ENCODE data around the gene COPB1.
A peak's percentile ranks its signal among the peaks of the same experiment; 100 is the strongest.
"Not testable (repeated sequence)": the region's sequence is repeated elsewhere in the genome, so short reads cannot be mapped to it uniquely, and the experiment has no call there.

COPB1 gene

GRCh38 chr11:14499560-14500180 is at the start of gene COPB1:
COPB1 (minus strand) TSS chr11:14499811; CDS start chr11:14498928, 883 bp downstream.
- DNase-seq (ENCODE audit: low read depth), result peak; percentile 89

GRCh38 chr11:14547440-14547839 is 47.8 kb upstream of the COPB1 start:
- DNase-seq (ENCODE audit: low read depth), result no peak

- no peak for DNase-seq (ENCODE audit: low read depth)
Observed at GRCh38 chr11:14546672-14547071, 47.1 kb upstream of the COPB1 start.

GRCh38 chr11:14544611-14545010 is 45.0 kb upstream of the COPB1 start:
- DNase-seq (ENCODE audit: low read depth), result peak; percentile 36

GRCh38 chr11:14543260-14543659 is 43.6 kb upstream of the COPB1 start:
- DNase-seq (ENCODE audit: low read depth), result no peak

GRCh38 chr11:14542324-14542723 is 42.7 kb upstream of the COPB1 start:
- no peak for DNase-seq (ENCODE audit: low read depth)

GRCh38 chr11:14541192-14541947 is 41.8 kb upstream of the COPB1 start:
- DNase-seq (ENCODE audit: low read depth), result no peak

- DNase-seq (ENCODE audit: low read depth), result no peak
Observed at GRCh38 chr11:14539982-14540421, 40.4 kb upstream of the COPB1 start.

GRCh38 chr11:14538926-14539554 is 39.4 kb upstream of the COPB1 start:
- DNase-seq (ENCODE audit: low read depth), result no peak

- DNase-seq (ENCODE audit: low read depth), result no peak
Observed at GRCh38 chr11:14538271-14538925, 38.8 kb upstream of the COPB1 start.

GRCh38 chr11:14537134-14537599 is 37.6 kb upstream of the COPB1 start:
- DNase-seq (ENCODE audit: low read depth), result peak; percentile 22

- not testable (repeated sequence) for DNase-seq (ENCODE audit: low read depth)
Observed at GRCh38 chr11:14535166-14535565, 35.6 kb upstream of the COPB1 start.

- DNase-seq (ENCODE audit: low read depth), result no peak
Observed at GRCh38 chr11:14529951-14530350, 30.3 kb upstream of the COPB1 start.

- no peak for DNase-seq (ENCODE audit: low read depth)
Observed at GRCh38 chr11:14529321-14529720, 29.7 kb upstream of the COPB1 start.

GRCh38 chr11:14522801-14523200 is 23.2 kb upstream of the COPB1 start:
- DNase-seq (ENCODE audit: low read depth), result no peak

- no peak for DNase-seq (ENCODE audit: low read depth)
Observed at GRCh38 chr11:14522245-14522644, 22.6 kb upstream of the COPB1 start.

GRCh38 chr11:14520747-14521151 is 21.1 kb upstream of the COPB1 start:
- no peak for DNase-seq (ENCODE audit: low read depth)

GRCh38 chr11:14519917-14520746 is 20.5 kb upstream of the COPB1 start, which contains the start of gene PSMA1:
PSMA1 (minus strand) TSS chr11:14520386; CDS start chr11:14520299, 87 bp downstream.
- DNase-seq (ENCODE audit: low read depth), result peak; percentile 84

- DNase-seq (ENCODE audit: low read depth), result no peak
Observed at GRCh38 chr11:14519597-14519916, 19.9 kb upstream of the COPB1 start.

- no peak for DNase-seq (ENCODE audit: low read depth)
Observed at GRCh38 chr11:14518820-14519219, 19.2 kb upstream of the COPB1 start.

GRCh38 chr11:14513800-14514199 is 14.2 kb upstream of the COPB1 start:
- DNase-seq (ENCODE audit: low read depth), result no peak

- no peak for DNase-seq (ENCODE audit: low read depth)
Observed at GRCh38 chr11:14506532-14506931, 6.9 kb upstream of the COPB1 start.
